CD4-positive, alpha-beta T cell (primary cell): ENCODE results near the gene EEPD1. TPM values are rescaled to one million over a fixed set of nuclear protein-coding genes. Genes with fewer than 3 reads are reported as not detected.
"Not testable (repeated sequence)": the region's sequence is repeated elsewhere in the genome, so short reads cannot be mapped to it uniquely, and the experiment has no call there.

Experiments used
- ATAC-seq: fragments of 200-7000 bp; cut with Tn5 transposase; one replicate; pipeline ENCODE4 v1.10.0; 2022; ENCODE audit warnings: mild to moderate bottlenecking; ENCODE audit not compliant: poor library complexity
- CTCF ChIA-PET: fragments of 350-600 bp; sonication (Branson Sonifier 250); formaldehyde crosslinking; loops from one replicate; lab custom pipeline; 2021; ENCODE audit warnings: antibody characterized with exemption, inconsistent platforms; lab: Charles Lee
- POLR2A ChIA-PET: fragments of 350-600 bp; sonication (Branson Sonifier 250); formaldehyde crosslinking; loops from one replicate; lab custom pipeline; 2021; ENCODE audit warnings: antibody characterized with exemption, inconsistent platforms; lab: Charles Lee
- DNase-seq, 14 experiments: peaks; one replicate each; pipeline ENCODE4 v3.0.0-alpha.2; 2013 to 2020; ENCODE audit warnings: mixed read lengths in 2 of 14
- H3K27ac ChIP-seq, 2 donors: one replicate each; pipeline versions ENCODE4 v1.5.1 to v1.7.0; 2013; ENCODE audit warnings: low read length in 2 of 2, low read depth in 1 of 2, mild to moderate bottlenecking in 1 of 2
- H3K27me3 ChIP-seq, 2 experiments: 1 replicate in 1 of 2; 2 replicates in 1 of 2; pipeline versions ENCODE4 v1.6.1 to v1.7.0; 2013; ENCODE audit warnings: low read length in 2 of 2, control low read depth in 1 of 2, mild to moderate bottlenecking in 1 of 2, moderate library complexity in 1 of 2; ENCODE audit not compliant: insufficient read depth in 2 of 2, control insufficient read depth in 1 of 2
- H3K36me3 ChIP-seq: one replicate; pipeline ENCODE4 v1.6.1; 2013; ENCODE audit warnings: low read length, control low read depth; ENCODE audit not compliant: insufficient read depth
- H3K4me1 ChIP-seq: one replicate; pipeline ENCODE4 v1.6.1; 2013; ENCODE audit warnings: low read length, control low read depth; ENCODE audit not compliant: insufficient read depth
- H3K4me3 ChIP-seq: one replicate; pipeline ENCODE4 v1.5.1; 2013; ENCODE audit warnings: mild to moderate bottlenecking, low read length, moderate library complexity
- H3K9me3 ChIP-seq, 2 experiments: 1 replicate in 1 of 2; 2 replicates in 1 of 2; pipeline versions ENCODE4 v1.6.1 to v1.7.0; 2013; ENCODE audit warnings: low read length in 2 of 2, mild to moderate bottlenecking in 2 of 2, control low read depth in 1 of 2, moderate library complexity in 1 of 2; ENCODE audit not compliant: control insufficient read depth in 1 of 2, insufficient read depth in 1 of 2
- H3K27ac Mint-ChIP-seq: one replicate; pipeline ENCODE4 v1.8.0; 2020; ENCODE audit warnings: mixed read lengths
- H3K27me3 Mint-ChIP-seq: one replicate; pipeline ENCODE4 v1.8.0; 2021; ENCODE audit warnings: mixed read lengths
- H3K36me3 Mint-ChIP-seq: one replicate; pipeline ENCODE4 v1.8.0; 2021; ENCODE audit warnings: low read depth, mixed read lengths
- H3K4me1 Mint-ChIP-seq: one replicate; pipeline ENCODE4 v1.8.0; 2021; ENCODE audit warnings: low read depth, mixed read lengths
- H3K4me3 Mint-ChIP-seq: one replicate; pipeline ENCODE4 v1.8.0; 2020; ENCODE audit warnings: mild to moderate bottlenecking, mixed read lengths
- H3K9me3 Mint-ChIP-seq: one replicate; pipeline ENCODE4 v1.8.0; 2020; ENCODE audit warnings: mixed read lengths
- intact Hi-C, 2 experiments: fragments of 100-400 bp; cut with DNase I in 1 of 2; cut with micrococcal nuclease in 1 of 2; formaldehyde crosslinking; loops; one replicate each; pipeline versions ENCODE4 v1.15.1 to v1.9.0; 2023 to 2025; cut with DNase I, micrococcal nuclease
- total RNA-seq, 174 experiments: library from RNA in 2 of 174; stranded (reverse) in 2 of 174; gene quantifications; one replicate each; pipeline ENCODE4 v1.2.3 and lab custom pipeline; 2021 to 2026
- TF ChIP-seq, protein P1 (sequence below): fragments of 200-600 bp; IDR thresholded peaks from one replicate; pipeline ENCODE4 v1.8.0; 2022; ENCODE audit warnings: antibody characterized with exemption, mild to moderate bottlenecking

The EEPD1 gene
- total RNA-seq, 2 experiments from 2014 or later, result 4.4 to 4.6 TPM

DNA sequence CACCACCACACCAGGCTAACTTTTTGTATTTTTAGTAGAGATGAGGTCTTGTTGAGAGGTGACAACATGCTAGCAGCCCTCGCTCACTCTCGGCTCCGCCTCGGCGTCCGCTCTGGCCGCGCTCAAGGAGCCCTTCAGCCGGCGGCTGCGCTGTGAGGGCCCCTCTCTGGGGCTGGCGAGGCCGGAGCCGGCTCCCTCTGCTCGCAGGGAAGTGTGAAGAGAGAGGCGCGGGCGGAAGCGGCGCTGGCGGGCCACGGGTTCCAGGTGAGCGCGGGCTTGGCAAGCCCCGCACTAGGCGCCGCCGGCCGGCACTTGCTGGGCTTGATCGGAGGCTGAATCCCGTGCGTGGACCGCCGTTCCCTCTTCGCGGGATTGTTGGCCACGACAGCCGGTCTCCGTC is 83.0 kb downstream of the EEPD1 start:
- intact Hi-C loops, result no loop called here
- ChIA-PET CTCF (no interaction called here), POLR2A (interaction anchor here (0.6 kb wide), 1 partner anchor 12 kb away, joined by 3 read pairs; no protein-coding TSS in a partner anchor)
- H3K36me3 Mint-ChIP-seq, result no peaks in the 10 kb centered on the region
- H3K4me3 Mint-ChIP-seq, result no peak overlapping the region
- H3K27ac ChIP-seq, result no peak overlapping the region
- DNase-seq (no peak), ATAC-seq (no peak)
- no peaks in the 10 kb centered on the region for H3K27me3 ChIP-seq
- H3K27me3 Mint-ChIP-seq, result no peaks in the 10 kb centered on the region
- no peaks in the 10 kb centered on the region for H3K4me1 Mint-ChIP-seq
- peaks cover 0 to 5% of the 10 kb centered on the region in 2 experiments for H3K9me3 ChIP-seq
- H3K4me3 ChIP-seq, result no peak overlapping the region
- TF ChIP-seq, protein P1, sequence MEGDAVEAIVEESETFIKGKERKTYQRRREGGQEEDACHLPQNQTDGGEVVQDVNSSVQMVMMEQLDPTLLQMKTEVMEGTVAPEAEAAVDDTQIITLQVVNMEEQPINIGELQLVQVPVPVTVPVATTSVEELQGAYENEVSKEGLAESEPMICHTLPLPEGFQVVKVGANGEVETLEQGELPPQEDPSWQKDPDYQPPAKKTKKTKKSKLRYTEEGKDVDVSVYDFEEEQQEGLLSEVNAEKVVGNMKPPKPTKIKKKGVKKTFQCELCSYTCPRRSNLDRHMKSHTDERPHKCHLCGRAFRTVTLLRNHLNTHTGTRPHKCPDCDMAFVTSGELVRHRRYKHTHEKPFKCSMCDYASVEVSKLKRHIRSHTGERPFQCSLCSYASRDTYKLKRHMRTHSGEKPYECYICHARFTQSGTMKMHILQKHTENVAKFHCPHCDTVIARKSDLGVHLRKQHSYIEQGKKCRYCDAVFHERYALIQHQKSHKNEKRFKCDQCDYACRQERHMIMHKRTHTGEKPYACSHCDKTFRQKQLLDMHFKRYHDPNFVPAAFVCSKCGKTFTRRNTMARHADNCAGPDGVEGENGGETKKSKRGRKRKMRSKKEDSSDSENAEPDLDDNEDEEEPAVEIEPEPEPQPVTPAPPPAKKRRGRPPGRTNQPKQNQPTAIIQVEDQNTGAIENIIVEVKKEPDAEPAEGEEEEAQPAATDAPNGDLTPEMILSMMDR, result no peak
- no peaks in the 10 kb centered on the region for H3K36me3 ChIP-seq
- H3K27ac Mint-ChIP-seq, result no peak overlapping the region
- H3K4me1 ChIP-seq, result no peaks in the 10 kb centered on the region
- H3K9me3 Mint-ChIP-seq, result no peaks in the 10 kb centered on the region

DNA sequence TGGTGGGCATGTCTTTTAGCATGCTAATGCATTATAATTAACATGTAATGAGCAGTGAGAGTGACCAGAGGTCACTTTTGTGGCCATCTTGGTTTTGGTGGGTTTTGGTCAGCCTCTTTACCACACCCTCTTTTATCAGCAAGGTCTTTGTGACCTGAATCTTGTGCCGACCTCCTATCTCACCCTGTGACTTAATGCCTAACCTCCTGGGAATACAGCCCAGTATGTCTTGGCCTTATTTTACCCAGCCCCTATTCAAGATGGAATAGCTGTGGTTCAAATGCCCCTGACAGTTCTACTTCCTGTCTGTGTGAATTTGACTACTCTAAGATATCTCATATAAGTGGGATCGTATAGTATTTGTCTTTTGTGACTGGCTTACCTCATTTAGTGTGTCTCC is 85.1 kb downstream of the EEPD1 start:
- no peaks in the 10 kb centered on the region for H3K9me3 Mint-ChIP-seq
- intact Hi-C loops, result no loop called here
- no peak overlapping the region for H3K4me3 Mint-ChIP-seq
- Histone ChIP-seq H3K27ac (no peak overlapping the region), H3K4me1 (no peaks in the 10 kb centered on the region), H3K9me3 (peaks cover 0 to 5% of the 10 kb centered on the region in 2 experiments), H3K4me3 (no peak overlapping the region), H3K36me3 (no peaks in the 10 kb centered on the region), H3K27me3 (no peaks in the 10 kb centered on the region)
- no peaks in the 10 kb centered on the region for H3K27me3 Mint-ChIP-seq
- TF ChIP-seq, protein P1, result no peak
- DNase-seq, result no peak
- ChIA-PET POLR2A (no interaction called here), CTCF (no interaction called here)
- no peak overlapping the region for H3K27ac Mint-ChIP-seq
- no peaks in the 10 kb centered on the region for H3K4me1 Mint-ChIP-seq
- no peaks in the 10 kb centered on the region for H3K36me3 Mint-ChIP-seq
- ATAC-seq, result no peak

DNA sequence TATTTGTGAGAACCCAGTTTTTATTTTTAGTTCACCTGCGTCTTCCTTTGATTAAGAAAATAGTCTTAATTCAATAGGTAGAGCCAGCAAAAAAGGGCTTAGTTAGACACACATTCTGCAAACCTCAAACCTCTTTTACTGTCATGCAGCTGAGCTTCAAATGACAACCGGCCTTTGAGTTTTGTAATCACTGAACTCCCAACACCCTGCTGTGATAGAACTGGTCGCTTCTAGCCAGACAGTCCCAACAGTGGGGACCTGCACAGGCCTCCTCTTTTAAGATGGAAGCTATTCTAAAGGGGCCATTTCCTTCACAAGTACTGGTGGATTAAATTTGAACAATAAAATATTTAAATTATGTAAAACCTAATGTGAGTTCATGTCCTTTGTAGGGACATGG is 90.3 kb downstream of the EEPD1 start:
- CTCF ChIA-PET, H3K27me3 Mint-ChIP-seq, H3K27ac Mint-ChIP-seq, H3K27ac ChIP-seq, H3K9me3 ChIP-seq, H3K36me3 Mint-ChIP-seq, H3K9me3 Mint-ChIP-seq, H3K4me3 Mint-ChIP-seq, intact Hi-C loops, H3K4me1 ChIP-seq, POLR2A ChIA-PET, H3K4me3 ChIP-seq, ATAC-seq, H3K27me3 ChIP-seq, H3K36me3 ChIP-seq, DNase-seq, H3K4me1 Mint-ChIP-seq: not testable (repeated sequence)

DNA sequence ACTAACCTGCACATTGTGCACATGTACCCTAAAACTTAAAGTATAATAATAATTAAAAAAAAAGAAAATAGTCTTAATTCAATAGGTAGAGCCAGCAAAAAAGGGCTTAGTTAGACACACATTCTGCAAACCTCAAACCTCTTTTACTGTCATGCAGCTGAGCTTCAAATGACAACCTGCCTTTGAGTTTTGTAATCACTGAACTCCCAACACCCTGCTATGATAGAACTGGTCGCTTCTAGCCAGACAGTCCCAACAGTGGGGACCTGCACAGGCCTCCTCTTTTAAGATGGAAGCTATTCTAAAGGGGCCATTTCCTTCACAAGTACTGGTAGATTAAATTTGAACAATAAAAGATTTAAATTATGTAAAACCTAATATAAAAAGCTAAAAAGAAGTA is 90.9 kb downstream of the EEPD1 start:
- H3K36me3 Mint-ChIP-seq, ATAC-seq: not testable (repeated sequence)

More for the DNA sequence above, 90.9 kb downstream of the EEPD1 start:
- H3K4me3 ChIP-seq, H3K36me3 ChIP-seq, H3K27me3 Mint-ChIP-seq, H3K9me3 Mint-ChIP-seq, H3K4me1 ChIP-seq, DNase-seq, H3K9me3 ChIP-seq, H3K4me1 Mint-ChIP-seq, H3K4me3 Mint-ChIP-seq, H3K27ac Mint-ChIP-seq, intact Hi-C loops, H3K27me3 ChIP-seq, H3K27ac ChIP-seq, CTCF ChIA-PET, POLR2A ChIA-PET: not testable (repeated sequence)
